GM12891 (cell line): Measurements from ENCODE around the gene MUCL3.

Experiments
- POLR2A ChIP-seq: IDR thresholded peaks from 2 replicates; pipeline ENCODE4 v1.6.1; 2011; ENCODE audit warnings: low read depth, low read length, control low read depth
- POLR2AphosphoS5 ChIP-seq: IDR thresholded peaks from 2 replicates; pipeline ENCODE4 v1.6.1; 2011; ENCODE audit warnings: low read depth, low read length, control low read depth

GRCh38 chr6:30955367-30956042 lies 14.7 kb downstream of the MUCL3 start:
- peak; percentile 65; the same call in 1 of the 2 replicates for TF ChIP-seq POLR2A
- TF ChIP-seq POLR2AphosphoS5 = peak; percentile 51; the same call in 1 of the 2 replicates
